Endothelial cell of umbilical vein (primary cell): ENCODE measurements around the gene ITPR1. TPM values are rescaled to one million over a fixed set of nuclear protein-coding genes. Genes with fewer than 3 reads are reported as not detected.
A peak's percentile ranks its signal among the peaks of the same experiment; 100 is the strongest.

Experiments used
- BruUV-seq: library from RNA; stranded (reverse); fragments of 400-500 nt; replicated peaks from 2 replicates; lab custom pipeline; 2021; lab: Mats Ljungman, UMichigan
- CTCF ChIA-PET: fragments of 300-600, 350-600 bp; sonication (Branson Sonifier 250); formaldehyde crosslinking; loops from one replicate; lab custom pipeline; 2021; ENCODE audit warnings: antibody characterized with exemption, inconsistent platforms; lab: Charles Lee
- POLR2A ChIA-PET: fragments of 300-600, 350-600 bp; sonication (Branson Sonifier 250); formaldehyde crosslinking; loops from one replicate; lab custom pipeline; 2021; ENCODE audit warnings: antibody characterized with exemption, inconsistent platforms; lab: Charles Lee
- DNase-seq: peaks from one replicate; pipeline ENCODE4 v3.0.0-alpha.2; 2011; ENCODE audit warnings: low read depth, low spot score
- FAIRE-seq: peaks from 2 replicates; lab custom pipeline; 2011; peaks lifted over from hg19 to GRCh38; lab: Jason Lieb, UNC
- H2AFZ ChIP-seq: 2 replicates; pipeline ENCODE4 v1.6.0; 2012; ENCODE audit warnings: low read depth, low read length, control low read depth, inconsistent platforms
- H3K27ac ChIP-seq: 2 replicates; pipeline ENCODE4 v1.5.1; 2011; ENCODE audit warnings: low read depth, mild to moderate bottlenecking, control low read depth, low read length, moderate library complexity; ENCODE audit not compliant: insufficient read depth
- H3K27me3 ChIP-seq, 2 experiments: 2 replicates each; pipeline versions ENCODE4 v1.6.0 to v1.6.1; 2011; ENCODE audit warnings: low read length in 2 of 2, mixed read lengths in 1 of 2; ENCODE audit not compliant: control insufficient read depth in 2 of 2, insufficient read depth in 2 of 2
- H3K36me3 ChIP-seq, 2 experiments: 2 replicates in 1 of 2; 3 replicates in 1 of 2; pipeline ENCODE4 v1.5.1; 2011; ENCODE audit warnings: low read length in 2 of 2, mild to moderate bottlenecking in 1 of 2, moderate library complexity in 1 of 2; ENCODE audit not compliant: control insufficient read depth in 2 of 2, insufficient read depth in 2 of 2; ENCODE audit errors: extremely low read depth in 1 of 2
- H3K4me1 ChIP-seq: 3 replicates; pipeline ENCODE4 v1.5.1; 2011; ENCODE audit warnings: mild to moderate bottlenecking, low read length; ENCODE audit not compliant: control insufficient read depth, insufficient read depth; ENCODE audit errors: extremely low read depth
- H3K4me2 ChIP-seq: 2 replicates; pipeline ENCODE4 v1.6.1; 2011; ENCODE audit warnings: low read length, control low read depth, mixed read lengths; ENCODE audit not compliant: insufficient read depth
- H3K4me3 ChIP-seq, 3 experiments: fragments of 200-600 bp in 1 of 3; sonication (generic), shearing (Covaris generic) in 1 of 3; replicated peaks in 1 of 3; 2 replicates each; pipeline ENCODE4 v1.5.1; 2011 to 2016; ENCODE audit warnings: control low read depth in 3 of 3, low read length in 3 of 3, mild to moderate bottlenecking in 2 of 3, inconsistent platforms in 1 of 3, low read depth in 1 of 3, moderate library complexity in 1 of 3; ENCODE audit not compliant: insufficient read depth in 1 of 3
- H3K79me2 ChIP-seq: 2 replicates; pipeline ENCODE4 v1.6.0; 2012; ENCODE audit warnings: low read length, inconsistent platforms; ENCODE audit not compliant: control insufficient read depth, insufficient read depth
- H3K9ac ChIP-seq: replicated peaks from 2 replicates; pipeline ENCODE3; 2011; ENCODE audit warnings: low read length, control low read depth; ENCODE audit not compliant: insufficient read depth; ENCODE audit errors: extremely low read depth
- H3K9me1 ChIP-seq: replicated peaks from 3 replicates; pipeline ENCODE4 v1.6.0; 2011; ENCODE audit warnings: mild to moderate bottlenecking, low read length; ENCODE audit not compliant: control insufficient read depth, insufficient read depth; ENCODE audit errors: extremely low read depth
- H3K9me3 ChIP-seq: replicated peaks from 2 replicates; pipeline ENCODE4 v1.5.1; 2012; ENCODE audit warnings: low read length, inconsistent platforms; ENCODE audit not compliant: control insufficient read depth, insufficient read depth
- H4K20me1 ChIP-seq: replicated peaks from 2 replicates; pipeline ENCODE3; 2011; ENCODE audit warnings: mild to moderate bottlenecking, low read length; ENCODE audit not compliant: control insufficient read depth, insufficient read depth; ENCODE audit errors: extremely low read depth
- POLR2AphosphoS5 ChIP-seq: IDR thresholded peaks from 2 replicates; pipeline ENCODE4 v1.6.1; 2012; ENCODE audit warnings: low read depth, mild to moderate bottlenecking, control low read depth, low read length, moderate library complexity; ENCODE audit not compliant: insufficient read depth
- dilution Hi-C: fragments of 300-500 bp; cut with MboI; formaldehyde crosslinking; loops from one replicate; pipeline ENCODE4 v1.15.0; 2019; ENCODE audit warnings: low sequenced_read_pairs; ENCODE audit not compliant: extremely low pct_ligation_motif_present
- intact Hi-C: fragments of 100-400 bp; cut with micrococcal nuclease; formaldehyde crosslinking; loops from one replicate; pipeline ENCODE4 v1.10.0; 2022
- polyA plus RNA-seq, 4 experiments: library from polyadenylated mRNA; depleted of rRNA in 3 of 4; stranded (reverse) in 3 of 4; unstranded in 1 of 4; fragments of >200 nt; gene quantifications; 2 replicates each; pipeline versions ENCODE4 v1.2.1 to v1.2.3, GENCODE V29; 2011 to 2012; ENCODE audit warnings: missing spikeins in 1 of 4
- total RNA-seq: library from RNA; stranded (reverse); gene quantifications from 2 replicates; pipeline ENCODE4 v1.2.3, GENCODE V29; 2021
- TF ChIP-seq, protein P1 (sequence below): IDR thresholded peaks from 2 replicates; pipeline ENCODE4 v1.6.1; 2011; ENCODE audit not compliant: insufficient read depth, insufficient read length

ITPR1 gene
- total and polyA plus RNA-seq, 2 donors (not counting 3 experiments of a cell fraction or from before 2014, with no cell fraction given) = 5.1 to 16.1 TPM

DNA sequence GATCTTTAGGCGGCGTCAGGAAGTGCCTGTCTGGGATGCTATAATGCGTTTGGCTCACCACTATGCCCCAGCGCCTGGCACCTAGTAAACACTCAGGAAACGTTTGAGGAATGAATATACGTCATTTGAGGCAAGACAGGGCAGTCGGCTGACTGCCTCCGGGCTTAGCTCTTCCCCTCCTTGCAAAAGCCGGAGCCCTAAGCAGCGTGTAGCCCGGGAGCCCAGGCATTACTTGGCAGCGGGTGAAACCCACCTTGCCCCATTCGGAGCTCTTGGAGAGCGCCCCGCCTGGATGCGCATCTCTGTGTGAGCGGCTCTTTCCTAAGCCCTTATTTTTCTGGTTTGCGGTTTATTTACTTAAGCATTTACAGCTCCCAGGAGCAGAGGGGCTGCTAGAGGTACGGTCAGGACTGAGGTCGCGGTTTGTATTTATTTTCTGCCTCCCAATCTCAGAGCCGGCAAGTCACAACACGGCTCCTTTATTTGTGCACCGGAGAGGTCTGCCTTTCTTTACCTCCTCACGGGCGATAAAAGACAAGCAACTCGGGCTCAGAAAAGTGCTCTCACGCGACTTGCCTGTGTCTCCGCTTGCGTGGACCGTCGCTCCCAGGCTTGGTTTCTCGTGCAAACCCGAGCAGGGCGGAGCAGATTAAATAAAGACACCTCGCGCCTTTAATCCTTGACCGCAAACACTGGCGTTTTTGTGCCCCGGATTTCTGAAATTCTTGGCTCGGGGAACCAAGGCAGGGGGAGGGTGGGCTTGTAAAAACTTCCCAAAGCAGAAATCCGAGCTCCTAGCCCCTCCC lies 737 bp upstream of the ITPR1 start:
- POLR2A ChIA-PET = interaction anchor here (0.5 to 2.7 kb wide), 24 partner anchors 12 to 695 kb away, joined by 3 to 26 read pairs (median 5); partner anchors contain the start of genes EDEM1 and SUMF1
- H3K4me2 ChIP-seq = peak overlapping the region; percentile 95
- H4K20me1 ChIP-seq = no peaks in the 10 kb centered on the region
- peaks cover 24% of the 10 kb centered on the region for H3K4me1 ChIP-seq
- intact Hi-C loops (loop anchor here (1.0 to 10.0 kb wide), 12 partner anchors 18 to 1318 kb away; partner anchors contain the start of genes BHLHE40, CRBN, EDEM1 and SETMAR), dilution Hi-C loops (no loop called here)
- CTCF ChIA-PET = interaction anchor here (0.6 to 8.6 kb wide), 13 partner anchors 11 to 142 kb away, joined by 3 to 111 read pairs (median 4); partner anchors contain the start of gene SUMF1
- DNase-seq (peak; percentile 65), FAIRE-seq (no peak)
- peaks cover 0 to 2% of the 10 kb centered on the region in 2 experiments for H3K27me3 ChIP-seq
- H3K9me1 ChIP-seq = no peaks in the 10 kb centered on the region
- no peaks in the 10 kb centered on the region for H3K9me3 ChIP-seq
- H3K27ac ChIP-seq = peak overlapping the region; percentile 80
- H3K36me3 ChIP-seq = no peaks in the 10 kb centered on the region
- peak overlapping the region; percentile 92 for H2AFZ ChIP-seq
- TF ChIP-seq POLR2AphosphoS5 = no peak
- TF ChIP-seq, protein P1, sequence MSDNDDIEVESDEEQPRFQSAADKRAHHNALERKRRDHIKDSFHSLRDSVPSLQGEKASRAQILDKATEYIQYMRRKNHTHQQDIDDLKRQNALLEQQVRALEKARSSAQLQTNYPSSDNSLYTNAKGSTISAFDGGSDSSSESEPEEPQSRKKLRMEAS = no peak
- no peaks in the 10 kb centered on the region for H3K79me2 ChIP-seq
- TSS peak; percentile 77 for BruUV-seq
- H3K4me3 ChIP-seq = peak overlapping the region; percentile 75 to 88 (median 85)
- H3K9ac ChIP-seq = peak overlapping the region; percentile 88
